HEK293 (cell line): Measurements from ENCODE around the gene BACH2.

Experiments
- KLF1 ChIP-seq: fragments of 450-650 bp; formaldehyde crosslinking; IDR thresholded peaks from 2 replicates; pipeline ENCODE4 v1.5.1; 2016; ENCODE audit warnings: missing biosample characterization, missing genetic modification characterization
- OSR2 ChIP-seq: fragments of 450-650 bp; formaldehyde crosslinking; IDR thresholded peaks from 2 replicates; pipeline ENCODE4 v1.5.1; 2016; ENCODE audit warnings: missing biosample characterization, missing genetic modification characterization
- ZBTB8A ChIP-seq: fragments of 450-650 bp; formaldehyde crosslinking; IDR thresholded peaks from 2 replicates; pipeline ENCODE4 v1.5.1; 2016; ENCODE audit warnings: missing biosample characterization, missing genetic modification characterization
- ZNF530 ChIP-seq: fragments of 450-650 bp; formaldehyde crosslinking; IDR thresholded peaks from 2 replicates; pipeline ENCODE4 v1.5.1; 2016; ENCODE audit warnings: low read depth, missing biosample characterization, missing genetic modification characterization

- TF ChIP-seq KLF1 (tag by site-specific recombination) (no peak), OSR2 (tag by site-specific recombination) (no peak), ZBTB8A (no peak), ZNF530 (no peak)
These were observed 259.7 kb downstream of the BACH2 start for GRCh38 chr6:90036963-90037362.
